HepG2 (cell line): ENCODE results near the gene UBE2Q2. TPM values are rescaled to one million over a fixed set of nuclear protein-coding genes. Genes with fewer than 3 reads are reported as not detected.

Experiments
- ARNT ChIP-seq: fragments of 450-650 bp; IDR thresholded peaks from 2 replicates; pipeline ENCODE4 v1.6.1; 2017
- ARNT2 ChIP-seq: sonication (generic); formaldehyde crosslinking; IDR thresholded peaks from 2 replicates; pipeline ENCODE4 v1.8.0; 2022; ENCODE audit warnings: mild to moderate bottlenecking, low read depth, missing genetic modification reagents, moderate library complexity
- DPF2 ChIP-seq: sonication (generic); formaldehyde crosslinking; IDR thresholded peaks from 2 replicates; pipeline ENCODE4 v1.4.0; 2020; ENCODE audit warnings: mild to moderate bottlenecking, low read depth, missing genetic modification reagents, borderline replicate concordance
- HDAC6 ChIP-seq: fragments of 200-600 bp; sonication (generic); IDR thresholded peaks from 2 replicates; pipeline ENCODE4 v1.7.0; 2017; ENCODE audit warnings: mild to moderate bottlenecking, antibody characterized with exemption, low read length, low read depth
- HNF4G ChIP-seq, 2 experiments: sonication (generic) in 1 of 2; formaldehyde crosslinking in 1 of 2; IDR thresholded peaks; 2 replicates each; pipeline versions ENCODE4 v1.4.0 to v1.6.1; 2011 to 2020; ENCODE audit warnings: borderline replicate concordance in 2 of 2, low read depth in 2 of 2, mild to moderate bottlenecking in 2 of 2, low read length in 1 of 2, missing genetic modification reagents in 1 of 2, moderate library complexity in 1 of 2
- KDM5B ChIP-seq: sonication (generic); formaldehyde crosslinking; IDR thresholded peaks from 2 replicates; pipeline ENCODE4 v1.4.0; 2020; ENCODE audit warnings: missing genetic modification reagents, mild to moderate bottlenecking, borderline replicate concordance
- MBNL3 ChIP-seq: fragments of 250-450 bp; sonication (Bioruptor Pico); conservative IDR thresholded peaks from 2 replicates; pipeline ENCODE4 v1.8.0; 2022; ENCODE audit warnings: mild to moderate bottlenecking, inconsistent platforms
- MEIS2 ChIP-seq: sonication (generic); formaldehyde crosslinking; IDR thresholded peaks from 2 replicates; pipeline ENCODE4 v1.9.0; 2021; ENCODE audit warnings: mild to moderate bottlenecking, missing genetic modification reagents
- NBN ChIP-seq: fragments of 450-650 bp; conservative IDR thresholded peaks from 2 replicates; pipeline ENCODE4 v1.6.1; 2017
- PHF8 ChIP-seq: sonication (generic); formaldehyde crosslinking; IDR thresholded peaks from 2 replicates; pipeline ENCODE4 v1.5.0; 2020; ENCODE audit warnings: missing genetic modification reagents
- U2AF2 ChIP-seq: fragments of 200-400 bp; formaldehyde crosslinking; IDR thresholded peaks from 2 replicates; pipeline ENCODE4 v1.6.1; 2017; ENCODE audit warnings: low read depth, mild to moderate bottlenecking, low read length
- WIZ ChIP-seq: sonication (generic); formaldehyde crosslinking; IDR thresholded peaks from 2 replicates; pipeline ENCODE4 v1.5.1; 2020; ENCODE audit warnings: mild to moderate bottlenecking, missing genetic modification reagents
- ZIK1 ChIP-seq: sonication (generic); formaldehyde crosslinking; IDR thresholded peaks from 2 replicates; pipeline ENCODE4 v1.5.0; 2020; ENCODE audit warnings: mild to moderate bottlenecking, low read depth, missing genetic modification reagents, borderline replicate concordance
- ZNF24 ChIP-seq: fragments of 450-650 bp; IDR thresholded peaks from 2 replicates; pipeline ENCODE4 v1.6.1; 2017; ENCODE audit warnings: antibody characterized with exemption, mild to moderate bottlenecking
- ZNF430 ChIP-seq: sonication (generic); formaldehyde crosslinking; IDR thresholded peaks from 2 replicates; pipeline ENCODE4 v1.9.0; 2021; ENCODE audit warnings: mild to moderate bottlenecking, missing genetic modification reagents
- ZNF615 ChIP-seq: sonication (generic); formaldehyde crosslinking; IDR thresholded peaks from 2 replicates; pipeline ENCODE4 v1.5.0; 2020; ENCODE audit warnings: mild to moderate bottlenecking, missing genetic modification reagents, borderline replicate concordance
- ZNF768 ChIP-seq: sonication (generic); formaldehyde crosslinking; IDR thresholded peaks from 2 replicates; pipeline ENCODE4 v1.4.0; 2020; ENCODE audit warnings: missing genetic modification reagents
- ZNF781 ChIP-seq: sonication (generic); formaldehyde crosslinking; IDR thresholded peaks from 2 replicates; pipeline ENCODE4 v1.5.1; 2020; ENCODE audit warnings: borderline replicate concordance, mild to moderate bottlenecking, missing genetic modification reagents; ENCODE audit errors: not compliant biosample characterization
- polyA plus RNA-seq, 8 experiments: library from polyadenylated mRNA; depleted of rRNA in 3 of 8; stranded (reverse) in 7 of 8; unstranded in 1 of 8; fragments of >200 nt; fragmentation: Illumina TruSeq in 4 of 8; extraction: Trizol in 4 of 8; gene quantifications; 2 replicates each; pipeline versions ENCODE4 v1.2.1 to v1.2.3, GENCODE V29; 2011 to 2016; ENCODE audit warnings: low read depth in 4 of 8, missing spikeins in 1 of 8, mixed read lengths in 1 of 8; ENCODE audit not compliant: insufficient read depth in 1 of 8
- total RNA-seq, 5 experiments: library from RNA; depleted of rRNA; stranded (reverse); fragments of >200 nt; fragmentation: Illumina TruSeq; extraction: Trizol; gene quantifications; 2 replicates each; pipeline ENCODE4 v1.2.3, GENCODE V29; 2016; ENCODE audit warnings: low read depth in 1 of 5
- TF ChIP-seq, protein P1 (sequence below): IDR thresholded peaks from 2 replicates; pipeline ENCODE4 v1.6.1; 2016; ENCODE audit warnings: low read depth, control low read depth
- TF ChIP-seq, protein P2 (sequence below): sonication (generic); formaldehyde crosslinking; IDR thresholded peaks from 2 replicates; pipeline ENCODE4 v1.4.0; 2020; ENCODE audit warnings: mild to moderate bottlenecking, missing genetic modification reagents
- TF ChIP-seq, protein P3 (sequence below): sonication (generic); formaldehyde crosslinking; IDR thresholded peaks from 2 replicates; pipeline ENCODE4 v1.5.1; 2020; ENCODE audit warnings: mild to moderate bottlenecking, moderate library complexity, missing genetic modification reagents
- TF ChIP-seq, protein P4 (sequence below): sonication (generic); formaldehyde crosslinking; IDR thresholded peaks from 2 replicates; pipeline ENCODE4 v1.8.0; 2022; ENCODE audit warnings: mild to moderate bottlenecking, missing genetic modification reagents, moderate library complexity

UBE2Q2 gene
- total and polyA plus RNA-seq, 2 of the 13 experiments (the other 11 are each of a cell fraction or from before 2014, with no cell fraction given), result 10.6 to 20.4 TPM

DNA sequence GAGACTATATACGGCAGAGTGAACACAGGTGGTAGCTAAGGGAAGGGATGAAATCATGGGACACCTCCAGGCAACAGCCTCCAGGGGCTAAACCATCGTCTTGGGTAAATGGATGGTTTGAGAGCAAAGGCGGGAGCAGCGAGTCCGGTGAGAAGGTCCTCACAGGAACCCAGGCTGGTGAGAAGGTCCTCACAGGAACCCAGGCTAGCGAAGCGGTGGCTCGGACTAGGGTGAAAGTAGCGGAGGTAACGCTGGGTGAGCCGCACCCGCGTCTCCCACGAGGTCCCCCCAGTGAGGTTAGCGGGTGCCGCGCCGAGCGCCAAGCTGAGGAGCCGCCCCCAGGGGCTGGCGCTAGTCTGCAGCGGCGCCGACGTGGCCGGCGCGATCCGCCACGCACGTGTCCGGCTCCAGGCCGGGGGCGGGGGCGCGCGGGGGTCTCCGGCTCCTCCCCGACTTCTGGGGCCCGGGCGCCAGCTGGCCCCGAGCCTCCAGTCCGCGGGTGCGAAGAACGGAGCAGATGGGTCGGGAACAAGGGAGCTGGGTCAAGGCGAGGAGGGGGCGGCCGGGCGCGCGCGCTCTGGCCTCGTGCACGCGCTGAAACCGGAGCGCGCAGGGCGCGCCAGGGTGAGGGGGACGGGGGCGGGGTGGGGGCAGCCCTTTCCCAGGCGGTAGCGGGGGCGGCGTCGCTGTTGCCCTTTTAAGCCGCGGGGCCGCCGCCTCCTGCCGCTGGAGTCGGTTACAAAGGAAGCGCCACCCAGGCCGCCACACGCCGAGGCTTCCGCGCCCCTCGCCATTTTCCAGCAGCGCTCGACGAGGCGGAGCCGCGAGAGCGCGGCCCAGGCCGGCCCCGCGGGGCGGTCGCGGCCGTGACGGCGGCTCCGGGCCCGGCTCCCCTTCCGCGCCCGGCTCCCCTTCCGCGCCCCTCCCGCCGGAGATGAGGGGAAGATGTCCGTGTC, at the start of gene UBE2Q2 (continued):
- TF ChIP-seq KDM5B (CRISPR knock-in tag) (peak; percentile 70; the same call in 1 of the 2 replicates), NBN (no peak), ZNF781 (CRISPR knock-in tag) (no peak), WIZ (CRISPR knock-in tag) (no peak), HDAC6 (no peak), PHF8 (no peak; the same call in 1 of the 2 replicates), HNF4G (IDR thresholded peaks at IDR 0.05; ENCODE audit: borderline replicate concordance, low read depth, low read length) (no peak), HNF4G (CRISPR knock-in tag; IDR thresholded peaks at IDR 0.05; ENCODE audit: borderline replicate concordance, low read depth) (no peak), ZNF430 (CRISPR knock-in tag) (no peak), ZIK1 (CRISPR knock-in tag) (no peak), DPF2 (CRISPR knock-in tag) (no peak), ARNT2 (CRISPR knock-in tag) (no peak; the same call in 1 of the 2 replicates), ARNT (no peak), U2AF2 (no peak), MBNL3 (no peak), ZNF768 (no peak), ZNF615 (CRISPR knock-in tag) (no peak), MEIS2 (CRISPR knock-in tag) (peak; percentile 43), ZNF24 (no peak)
- TF ChIP-seq, protein P1, sequence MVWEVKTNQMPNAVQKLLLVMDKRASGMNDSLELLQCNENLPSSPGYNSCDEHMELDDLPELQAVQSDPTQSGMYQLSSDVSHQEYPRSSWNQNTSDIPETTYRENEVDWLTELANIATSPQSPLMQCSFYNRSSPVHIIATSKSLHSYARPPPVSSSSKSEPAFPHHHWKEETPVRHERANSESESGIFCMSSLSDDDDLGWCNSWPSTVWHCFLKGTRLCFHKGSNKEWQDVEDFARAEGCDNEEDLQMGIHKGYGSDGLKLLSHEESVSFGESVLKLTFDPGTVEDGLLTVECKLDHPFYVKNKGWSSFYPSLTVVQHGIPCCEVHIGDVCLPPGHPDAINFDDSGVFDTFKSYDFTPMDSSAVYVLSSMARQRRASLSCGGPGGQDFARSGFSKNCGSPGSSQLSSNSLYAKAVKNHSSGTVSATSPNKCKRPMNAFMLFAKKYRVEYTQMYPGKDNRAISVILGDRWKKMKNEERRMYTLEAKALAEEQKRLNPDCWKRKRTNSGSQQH (CRISPR knock-in tag), result no peak
- TF ChIP-seq, protein P2, sequence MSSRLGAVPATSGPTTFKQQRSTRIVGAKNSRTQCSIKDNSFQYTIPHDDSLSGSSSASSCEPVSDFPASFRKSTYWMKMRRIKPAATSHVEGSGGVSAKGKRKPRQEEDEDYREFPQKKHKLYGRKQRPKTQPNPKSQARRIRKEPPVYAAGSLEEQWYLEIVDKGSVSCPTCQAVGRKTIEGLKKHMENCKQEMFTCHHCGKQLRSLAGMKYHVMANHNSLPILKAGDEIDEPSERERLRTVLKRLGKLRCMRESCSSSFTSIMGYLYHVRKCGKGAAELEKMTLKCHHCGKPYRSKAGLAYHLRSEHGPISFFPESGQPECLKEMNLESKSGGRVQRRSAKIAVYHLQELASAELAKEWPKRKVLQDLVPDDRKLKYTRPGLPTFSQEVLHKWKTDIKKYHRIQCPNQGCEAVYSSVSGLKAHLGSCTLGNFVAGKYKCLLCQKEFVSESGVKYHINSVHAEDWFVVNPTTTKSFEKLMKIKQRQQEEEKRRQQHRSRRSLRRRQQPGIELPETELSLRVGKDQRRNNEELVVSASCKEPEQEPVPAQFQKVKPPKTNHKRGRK (CRISPR knock-in tag), result no peak
- TF ChIP-seq, protein P3, sequence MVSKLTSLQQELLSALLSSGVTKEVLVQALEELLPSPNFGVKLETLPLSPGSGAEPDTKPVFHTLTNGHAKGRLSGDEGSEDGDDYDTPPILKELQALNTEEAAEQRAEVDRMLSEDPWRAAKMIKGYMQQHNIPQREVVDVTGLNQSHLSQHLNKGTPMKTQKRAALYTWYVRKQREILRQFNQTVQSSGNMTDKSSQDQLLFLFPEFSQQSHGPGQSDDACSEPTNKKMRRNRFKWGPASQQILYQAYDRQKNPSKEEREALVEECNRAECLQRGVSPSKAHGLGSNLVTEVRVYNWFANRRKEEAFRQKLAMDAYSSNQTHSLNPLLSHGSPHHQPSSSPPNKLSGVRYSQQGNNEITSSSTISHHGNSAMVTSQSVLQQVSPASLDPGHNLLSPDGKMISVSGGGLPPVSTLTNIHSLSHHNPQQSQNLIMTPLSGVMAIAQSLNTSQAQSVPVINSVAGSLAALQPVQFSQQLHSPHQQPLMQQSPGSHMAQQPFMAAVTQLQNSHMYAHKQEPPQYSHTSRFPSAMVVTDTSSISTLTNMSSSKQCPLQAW, result no peak
- TF ChIP-seq, protein P4, sequence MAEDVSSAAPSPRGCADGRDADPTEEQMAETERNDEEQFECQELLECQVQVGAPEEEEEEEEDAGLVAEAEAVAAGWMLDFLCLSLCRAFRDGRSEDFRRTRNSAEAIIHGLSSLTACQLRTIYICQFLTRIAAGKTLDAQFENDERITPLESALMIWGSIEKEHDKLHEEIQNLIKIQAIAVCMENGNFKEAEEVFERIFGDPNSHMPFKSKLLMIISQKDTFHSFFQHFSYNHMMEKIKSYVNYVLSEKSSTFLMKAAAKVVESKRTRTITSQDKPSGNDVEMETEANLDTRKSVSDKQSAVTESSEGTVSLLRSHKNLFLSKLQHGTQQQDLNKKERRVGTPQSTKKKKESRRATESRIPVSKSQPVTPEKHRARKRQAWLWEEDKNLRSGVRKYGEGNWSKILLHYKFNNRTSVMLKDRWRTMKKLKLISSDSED (CRISPR knock-in tag), result no peak
